Measurements from ENCODE around the gene MAU2. TPM values are rescaled to one million over a fixed set of nuclear protein-coding genes. Genes with fewer than 3 reads are reported as not detected.

Gene MAU2
- total and polyA plus RNA-seq, 2 of the 8 experiments (the other 6 are each of a cell fraction or from before 2014, with no cell fraction given): 32.0 to 40.8 TPM

GRCh38 chr19:19300613-19301012, 20.0 kb upstream of the MAU2 start (continued):
- TF ChIP-seq CHD7 (IDR thresholded peaks at IDR 0.05; ENCODE audit: insufficient replicate concordance, low read length): no peak
